Posterior vena cava (tissue), 2 donors: Measurements from ENCODE around the gene MYBBP1A. TPM values are rescaled to one million over a fixed set of nuclear protein-coding genes. Genes with fewer than 3 reads are reported as not detected.
A peak's percentile ranks its signal among the peaks of the same experiment; 100 is the strongest.

Experiments used
- DNase-seq: peaks from one replicate; pipeline ENCODE4 v3.0.0-alpha.2; 2020; ENCODE audit warnings: low spot score
- intact Hi-C, 2 donors: fragments of 100-400 bp; cut with DNase I; formaldehyde crosslinking; loops; one replicate each; pipeline versions ENCODE4 v1.14.1 to v1.14.2; 2022 to 2023
- total RNA-seq, 2 donors: library from RNA; stranded (reverse); fragmentation: NEBNext Ultra II Directional; extraction: Animal tissue kit (Norgen Biotek cat#: 25700); gene quantifications; one replicate each; pipeline ENCODE4 v1.2.1, GENCODE V29; 2021
- donor health status: DM: yes; HTN: yes; CAD: no.
- donor health status: DM: yes; HTN: yes; CAD: no.

MYBBP1A gene
- total RNA-seq, 2 donors from 2014 or later = 37.9 to 41.0 TPM

- no peak for DNase-seq
- intact Hi-C loops = loop anchor here (2.0 to 10.0 kb wide), 2 partner anchors 67 to 75 kb away; partner anchors contain the start of gene SPNS3 (in 1 of the 2)
Observed at GRCh38 chr17:4499431-4500190, 55.6 kb downstream of the MYBBP1A start.

DNA sequence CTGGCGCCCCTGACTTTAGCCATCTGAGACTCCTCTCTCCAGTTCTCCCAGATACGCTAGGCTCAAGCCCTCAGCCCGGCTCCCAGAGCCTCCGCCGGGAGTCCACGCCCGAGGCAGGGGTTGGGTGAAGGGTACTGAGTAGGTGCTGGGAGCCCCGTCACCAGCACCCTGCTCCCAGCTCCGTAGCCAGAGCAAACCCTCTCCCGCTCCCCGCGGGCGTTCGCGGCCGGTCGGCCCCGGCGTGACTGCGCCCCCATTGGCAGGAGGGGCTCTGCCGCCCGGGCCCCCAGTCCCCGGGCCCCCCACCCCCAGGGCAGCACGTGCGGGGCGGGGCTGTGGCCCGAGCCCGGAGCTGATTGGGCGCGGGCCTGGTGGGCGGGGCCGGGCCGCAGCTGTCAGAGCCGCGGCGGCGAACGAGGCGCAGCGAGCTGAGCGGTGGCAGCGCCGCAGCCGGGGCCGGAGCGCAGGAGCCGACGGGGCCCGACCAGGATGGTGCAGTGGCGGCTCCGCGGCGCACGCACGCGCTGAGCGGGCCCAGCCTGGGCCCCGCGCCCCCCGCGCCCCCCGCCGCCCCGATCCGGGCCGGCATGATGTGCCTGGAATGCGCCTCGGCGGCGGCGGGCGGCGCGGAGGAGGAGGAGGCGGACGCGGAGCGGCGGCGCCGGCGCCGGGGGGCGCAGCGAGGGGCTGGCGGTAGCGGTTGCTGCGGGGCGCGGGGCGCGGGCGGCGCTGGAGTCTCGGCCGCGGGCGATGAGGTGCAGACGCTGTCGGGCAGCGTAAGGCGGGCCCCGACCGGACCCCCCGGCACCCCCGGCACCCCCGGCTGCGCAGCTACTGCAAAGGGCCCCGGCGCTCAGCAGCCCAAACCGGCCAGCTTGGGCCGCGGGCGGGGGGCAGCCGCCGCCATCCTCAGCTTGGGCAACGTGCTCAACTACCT lies 56.5 kb downstream of the MYBBP1A start, which contains the start of gene SPNS2:
Gene SPNS2 (plus strand): TSS at position 421 of the 937 bp plus-strand sequence. CDS start 167 bp downstream, at position 588.
- intact Hi-C loops = loop anchor here in 1 of 2 donors (10.0 kb wide), 1 partner anchor 74 kb away; no protein-coding TSS in a partner anchor
- peak; percentile 89 for DNase-seq

DNA sequence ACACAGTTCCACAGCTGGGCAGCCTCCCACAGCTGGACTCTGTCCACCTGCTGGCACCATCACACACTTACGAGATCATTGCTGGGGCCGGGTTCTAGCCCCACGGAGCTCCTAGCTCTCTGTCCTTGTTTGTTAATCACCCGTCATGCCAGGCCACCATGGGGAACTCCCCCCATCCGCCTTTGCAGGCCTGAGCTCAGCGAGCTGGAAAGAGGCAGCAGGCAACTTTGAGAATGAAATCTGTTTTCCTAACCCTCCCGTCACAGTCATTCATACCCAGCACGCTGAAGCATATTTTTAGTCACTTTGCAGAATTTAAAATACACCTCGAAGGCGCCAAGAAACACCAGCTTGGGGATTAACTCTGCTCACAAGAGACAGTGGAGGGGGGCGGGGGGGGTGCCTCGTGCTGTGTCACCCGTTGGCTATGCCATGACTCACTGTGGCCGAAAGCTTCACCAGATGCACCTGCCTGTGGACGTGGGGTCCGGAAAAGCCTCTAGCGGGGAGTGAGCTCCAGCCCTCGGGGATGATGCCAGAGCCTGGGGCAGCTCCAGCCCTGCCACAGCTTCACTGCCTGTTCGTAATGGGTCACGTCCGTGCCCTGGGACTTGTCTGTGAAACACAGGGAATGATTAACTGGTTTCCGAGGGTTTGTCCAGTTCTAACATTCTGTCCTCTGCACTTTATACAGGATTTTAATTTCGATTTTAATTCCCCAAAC lies 57.9 kb downstream of the MYBBP1A start:
- DNase-seq = no peak

GRCh38 chr17:4492721-4493561 lies 62.2 kb downstream of the MYBBP1A start:
- peak; percentile 70 for DNase-seq
- intact Hi-C loops = loop anchor here in 1 of 2 donors (10.0 kb wide), 1 partner anchor 68 kb away; no protein-coding TSS in a partner anchor

More for the DNA sequence above, 57.9 kb downstream of the MYBBP1A start:
- intact Hi-C loops = loop anchor here in 1 of 2 donors (10.0 kb wide), 1 partner anchor 72 kb away; no protein-coding TSS in a partner anchor

GRCh38 chr17:4490637-4491061 lies 64.5 kb downstream of the MYBBP1A start:
- peak; percentile 60 for DNase-seq
- intact Hi-C loops = loop anchor here in 1 of 2 donors (10.0 kb wide), 1 partner anchor 66 kb away; no protein-coding TSS in a partner anchor

DNA sequence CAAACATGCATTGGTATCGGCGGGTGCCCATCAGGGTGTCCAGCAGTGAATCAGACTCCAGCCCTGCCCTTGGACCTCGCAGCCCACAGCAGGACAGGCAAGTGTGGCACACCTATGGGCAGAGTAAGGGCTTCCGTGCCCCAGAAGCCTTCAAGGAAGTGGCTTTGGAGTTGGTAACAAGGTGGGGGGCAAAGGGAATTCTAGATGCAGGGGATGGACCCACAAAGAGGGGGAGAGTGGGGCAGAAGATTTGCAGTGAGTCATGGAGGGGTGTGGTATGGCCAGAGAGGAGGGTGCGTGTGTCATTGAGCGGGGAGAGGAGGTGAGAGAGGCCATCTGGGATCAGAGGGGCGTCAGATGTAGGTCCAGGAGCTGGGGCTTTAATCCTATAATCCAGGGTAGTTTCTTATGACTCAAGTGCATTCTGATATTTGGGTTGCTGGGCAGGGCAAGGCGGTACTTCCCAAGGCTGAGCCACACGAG lies 65.0 kb downstream of the MYBBP1A start:
- intact Hi-C loops = loop anchor here in 1 of 2 donors (10.0 kb wide), 1 partner anchor 65 kb away; no protein-coding TSS in a partner anchor
- DNase-seq = no peak

- DNase-seq = peak; percentile 71
- intact Hi-C loops = no loop called here
Observed at GRCh38 chr17:4488989-4489595, 66.1 kb downstream of the MYBBP1A start.

Other genes starting within 250 kb of the MYBBP1A start
- 10 to 100 TPM; 53.4 to 57.0 TPM for gene UBE2G1, start 188.7 kb downstream of the MYBBP1A start, total RNA-seq
- under 1 TPM; 0.24 to 0.32 TPM for gene SPNS3, start 121.4 kb downstream of the MYBBP1A start, total RNA-seq
- 10 to 100 TPM; 16.2 to 20.9 TPM for gene SPNS2, start 56.5 kb downstream of the MYBBP1A start, total RNA-seq
- not detected for gene GGT6, start 5.2 kb upstream of the MYBBP1A start, total RNA-seq
- 1 to 10 TPM; 2.0 to 3.0 TPM for gene SMTNL2, start 29.1 kb upstream of the MYBBP1A start, total RNA-seq
- gene ALOX15, start 86.3 kb upstream of the MYBBP1A start, total RNA-seq = not detected
- 10 to 100 TPM; 33.3 to 37.8 TPM for gene PELP1, start 148.8 kb upstream of the MYBBP1A start, total RNA-seq
- 10 to 100 TPM; 50.7 to 63.8 TPM for gene ARRB2, start 155.2 kb upstream of the MYBBP1A start, total RNA-seq
- gene MED11, start 176.0 kb upstream of the MYBBP1A start, total RNA-seq = 10 to 100 TPM in 1 of 2 donors, 1 to 10 TPM in 1; 10.0 to 10.8 TPM
- gene ZMYND15, start 184.4 kb upstream of the MYBBP1A start, total RNA-seq = 1 to 10 TPM; 1.1 to 1.2 TPM
- 10 to 100 TPM; 14.8 to 20.4 TPM for gene CXCL16, start 184.5 kb upstream of the MYBBP1A start, total RNA-seq
- gene TM4SF5, start 216.5 kb upstream of the MYBBP1A start, total RNA-seq = not detected
- 1 to 10 TPM; 2.1 to 3.4 TPM for gene VMO1, start 231.0 kb upstream of the MYBBP1A start, total RNA-seq
- not detected for gene GLTPD2, start 233.6 kb upstream of the MYBBP1A start, total RNA-seq
- 100 to 1,000 TPM in 1 of 2 donors, 10 to 100 TPM in 1; 87.5 to 103 TPM for gene PSMB6, start 240.8 kb upstream of the MYBBP1A start, total RNA-seq